Left renal pelvis (tissue), 4 donors: Measurements from ENCODE around the gene GALR2. TPM values are rescaled to one million over a fixed set of nuclear protein-coding genes. Genes with fewer than 3 reads are reported as not detected.
"Not testable (repeated sequence)": the region's sequence is repeated elsewhere in the genome, so short reads cannot be mapped to it uniquely, and the experiment has no call there.

Experiments
- DNase-seq, 4 donors: peaks; one replicate each; pipeline ENCODE4 v3.0.0-alpha.2; 2013; ENCODE audit warnings: low read depth in 4 of 4, low spot score in 3 of 4
- polyA plus RNA-seq, 4 donors: library from polyadenylated mRNA; unstranded; fragments of 120-200 nt; gene quantifications; one replicate each; pipeline ENCODE4 v1.2.1, GENCODE V29; 2013; ENCODE audit not compliant: insufficient read length in 4 of 4

The GALR2 gene
- polyA plus RNA-seq, 4 donors, result 0.37 to 0.43 TPM; not detected in 2

- DNase-seq, result no peak
Measured at GRCh38 chr17:76049836-76050537, 24.6 kb upstream of the GALR2 start.

GRCh38 chr17:76050538-76051467 is 23.8 kb upstream of the GALR2 start:
- DNase-seq, result no peak

GRCh38 chr17:76051561-76051960 is 23.0 kb upstream of the GALR2 start:
- no peak for DNase-seq

- no peak for DNase-seq
Measured at GRCh38 chr17:76053246-76054111, 21.1 kb upstream of the GALR2 start.

- no peak for DNase-seq
Measured at GRCh38 chr17:76054112-76054476, 20.5 kb upstream of the GALR2 start.

- DNase-seq, result no peak
Measured at GRCh38 chr17:76056882-76057281, 17.7 kb upstream of the GALR2 start.

- not testable (repeated sequence) for DNase-seq
Measured at GRCh38 chr17:76058264-76058663, 16.3 kb upstream of the GALR2 start.

- DNase-seq, result no peak
Measured at GRCh38 chr17:76063875-76064546, 10.6 kb upstream of the GALR2 start.

GRCh38 chr17:76065775-76066174 is 8.8 kb upstream of the GALR2 start:
- DNase-seq, result no peak

GRCh38 chr17:76071531-76072147 is 2.9 kb upstream of the GALR2 start:
- DNase-seq, result no peak

GRCh38 chr17:76072148-76072858 is 2.3 kb upstream of the GALR2 start, which contains the start of gene SRP68:
Gene SRP68 (minus strand): TSS chr17:76072517. CDS start chr17:76072491, 26 bp downstream.
- DNase-seq, result peak; percentile 73 to 83 (median 78)

GRCh38 chr17:76075364-76076145 is 974 bp downstream of the GALR2 start:
- DNase-seq, result no peak

- DNase-seq, result no peak
Measured at GRCh38 chr17:76076146-76076764, 1.7 kb downstream of the GALR2 start.

GRCh38 chr17:76076765-76077583 is 2.4 kb downstream of the GALR2 start:
- DNase-seq, result no peak

GRCh38 chr17:76077584-76078110 is 3.1 kb downstream of the GALR2 start:
- DNase-seq, result no peak

GRCh38 chr17:76078370-76078769 is 3.8 kb downstream of the GALR2 start:
- not testable (repeated sequence) for DNase-seq
